ENCODE results near the gene IKZF1. TPM values are rescaled to one million over a fixed set of nuclear protein-coding genes. Genes with fewer than 3 reads are reported as not detected.

The IKZF1 gene
- total RNA-seq, 1 donor from 2014 or later = 0.86 TPM

GRCh38 chr7:50357426-50357825 is 52.9 kb downstream of the IKZF1 start:
- H3K27ac Mint-ChIP-seq (ENCODE audit: unreplicated experiment) = no peak overlapping the region
- no peaks in the 10 kb centered on the region for H3K27me3 ChIP-seq (ENCODE audit: insufficient read depth, low read length)
- no peaks in the 10 kb centered on the region for H3K9me3 ChIP-seq (ENCODE audit: insufficient read depth, low read depth, low read length)
- no peak overlapping the region for H3K4me3 Mint-ChIP-seq (ENCODE audit: unreplicated experiment)
- no peaks in the 10 kb centered on the region for H3K36me3 ChIP-seq (ENCODE audit: insufficient read depth, low read length)
- no peak overlapping the region for H3K4me3 ChIP-seq (ENCODE audit: insufficient read depth, low read depth, low read length)
- peaks cover 20% of the 10 kb centered on the region for H3K4me1 Mint-ChIP-seq (ENCODE audit: low read depth, unreplicated experiment)
- no peaks in the 10 kb centered on the region for H3K79me2 ChIP-seq (ENCODE audit: insufficient read depth, low read length)
- H3K4me1 ChIP-seq (ENCODE audit: insufficient read depth, low read length) = no peaks in the 10 kb centered on the region
- H3K4me2 ChIP-seq (ENCODE audit: low read length) = no peak overlapping the region
- DNase-seq (ENCODE audit: low read depth) = no peak
- H3K9me3 Mint-ChIP-seq (ENCODE audit: unreplicated experiment) = no peaks in the 10 kb centered on the region
- no peaks in the 10 kb centered on the region for H3K36me3 Mint-ChIP-seq (ENCODE audit: low read depth, unreplicated experiment)
- no peaks in the 10 kb centered on the region for H4K20me1 ChIP-seq (ENCODE audit: insufficient read depth, low read length)
- TF ChIP-seq CTCF (IDR thresholded peaks at IDR 0.05; ENCODE audit: insufficient read depth, low read depth, low read length) (no peak), EZH2 (IDR thresholded peaks at IDR 0.05; ENCODE audit: insufficient read depth, low read length) (no peak)
- H3K27me3 Mint-ChIP-seq (ENCODE audit: low read depth, unreplicated experiment) = peaks cover 8% of the 10 kb centered on the region
- no peak for FAIRE-seq
- H3K9ac ChIP-seq (ENCODE audit: low read length) = no peak overlapping the region
- no peak overlapping the region for H2AFZ ChIP-seq (ENCODE audit: low read depth, low read length)
- H3K27ac ChIP-seq (ENCODE audit: low read depth, low read length) = no peak overlapping the region

- Histone ChIP-seq H3K9me3 (ENCODE audit: insufficient read depth, low read depth, low read length) (no peaks in the 10 kb centered on the region), H3K36me3 (ENCODE audit: insufficient read depth, low read length) (no peaks in the 10 kb centered on the region), H3K79me2 (ENCODE audit: insufficient read depth, low read length) (no peaks in the 10 kb centered on the region), H3K9ac (ENCODE audit: low read length) (no peak overlapping the region), H3K27ac (ENCODE audit: low read depth, low read length) (no peak overlapping the region), H3K4me3 (ENCODE audit: insufficient read depth, low read depth, low read length) (no peak overlapping the region), H3K4me1 (ENCODE audit: insufficient read depth, low read length) (no peaks in the 10 kb centered on the region), H3K27me3 (ENCODE audit: insufficient read depth, low read length) (no peaks in the 10 kb centered on the region), H4K20me1 (ENCODE audit: insufficient read depth, low read length) (no peaks in the 10 kb centered on the region), H3K4me2 (ENCODE audit: low read length) (no peak overlapping the region), H2AFZ (ENCODE audit: low read depth, low read length) (no peak overlapping the region)
- no peak for DNase-seq (ENCODE audit: low read depth)
- Mint-ChIP-seq H3K4me3 (ENCODE audit: unreplicated experiment) (no peak overlapping the region), H3K27me3 (ENCODE audit: low read depth, unreplicated experiment) (peaks cover 8% of the 10 kb centered on the region), H3K36me3 (ENCODE audit: low read depth, unreplicated experiment) (no peaks in the 10 kb centered on the region), H3K9me3 (ENCODE audit: unreplicated experiment) (no peaks in the 10 kb centered on the region), H3K27ac (ENCODE audit: unreplicated experiment) (no peak overlapping the region), H3K4me1 (ENCODE audit: low read depth, unreplicated experiment) (peaks cover 27% of the 10 kb centered on the region)
- no peak for FAIRE-seq
- TF ChIP-seq EZH2 (IDR thresholded peaks at IDR 0.05; ENCODE audit: insufficient read depth, low read length) (no peak), CTCF (IDR thresholded peaks at IDR 0.05; ENCODE audit: insufficient read depth, low read depth, low read length) (no peak)
Measured at GRCh38 chr7:50358041-50358705, 53.7 kb downstream of the IKZF1 start.

- no peaks in the 10 kb centered on the region for H3K36me3 ChIP-seq (ENCODE audit: insufficient read depth, low read length)
- no peaks in the 10 kb centered on the region for H3K9me3 ChIP-seq (ENCODE audit: insufficient read depth, low read depth, low read length)
- Mint-ChIP-seq H3K27me3 (ENCODE audit: low read depth, unreplicated experiment) (peaks cover 4% of the 10 kb centered on the region), H3K9me3 (ENCODE audit: unreplicated experiment) (no peaks in the 10 kb centered on the region), H3K27ac (ENCODE audit: unreplicated experiment) (no peak overlapping the region), H3K36me3 (ENCODE audit: low read depth, unreplicated experiment) (no peaks in the 10 kb centered on the region), H3K4me3 (ENCODE audit: unreplicated experiment) (no peak overlapping the region), H3K4me1 (ENCODE audit: low read depth, unreplicated experiment) (peaks cover 27% of the 10 kb centered on the region)
- no peaks in the 10 kb centered on the region for H3K79me2 ChIP-seq (ENCODE audit: insufficient read depth, low read length)
- H3K27me3 ChIP-seq (ENCODE audit: insufficient read depth, low read length) = no peaks in the 10 kb centered on the region
- DNase-seq (ENCODE audit: low read depth) = no peak
- no peak overlapping the region for H3K4me2 ChIP-seq (ENCODE audit: low read length)
- H3K27ac ChIP-seq (ENCODE audit: low read depth, low read length) = no peak overlapping the region
- no peak for FAIRE-seq
- no peaks in the 10 kb centered on the region for H4K20me1 ChIP-seq (ENCODE audit: insufficient read depth, low read length)
- no peak overlapping the region for H3K9ac ChIP-seq (ENCODE audit: low read length)
- no peaks in the 10 kb centered on the region for H3K4me1 ChIP-seq (ENCODE audit: insufficient read depth, low read length)
- no peak overlapping the region for H2AFZ ChIP-seq (ENCODE audit: low read depth, low read length)
- H3K4me3 ChIP-seq (ENCODE audit: insufficient read depth, low read depth, low read length) = no peak overlapping the region
- TF ChIP-seq EZH2 (IDR thresholded peaks at IDR 0.05; ENCODE audit: insufficient read depth, low read length) (no peak), CTCF (IDR thresholded peaks at IDR 0.05; ENCODE audit: insufficient read depth, low read depth, low read length) (no peak)
Measured at GRCh38 chr7:50358779-50359178, 54.3 kb downstream of the IKZF1 start.
